Glutamatergic neuron (in vitro differentiated cells): Measurements from ENCODE around the gene MED14. TPM values are rescaled to one million over a fixed set of nuclear protein-coding genes. Genes with fewer than 3 reads are reported as not detected.

Source experiments
- DNase-seq: peaks from one replicate; pipeline ENCODE4 v3.0.0; 2022
- H3K27ac Mint-ChIP-seq: one replicate; pipeline ENCODE4 v1.8.0; 2020; ENCODE audit warnings: mild to moderate bottlenecking, mixed read lengths, inconsistent platforms; ENCODE audit not compliant: unreplicated experiment
- H3K27me3 Mint-ChIP-seq: one replicate; pipeline ENCODE4 v1.8.0; 2020; ENCODE audit warnings: mild to moderate bottlenecking, moderate library complexity, mixed read lengths, inconsistent platforms; ENCODE audit not compliant: unreplicated experiment
- H3K36me3 Mint-ChIP-seq: one replicate; pipeline ENCODE4 v1.8.0; 2020; ENCODE audit warnings: mild to moderate bottlenecking, mixed read lengths, inconsistent platforms; ENCODE audit not compliant: unreplicated experiment
- H3K4me1 Mint-ChIP-seq: one replicate; pipeline ENCODE4 v1.8.0; 2020; ENCODE audit warnings: mild to moderate bottlenecking, low read depth, mixed read lengths, inconsistent platforms; ENCODE audit not compliant: unreplicated experiment
- H3K4me3 Mint-ChIP-seq: one replicate; pipeline ENCODE4 v1.8.0; 2020; ENCODE audit warnings: mild to moderate bottlenecking, mixed read lengths, inconsistent platforms; ENCODE audit not compliant: unreplicated experiment
- H3K9me3 Mint-ChIP-seq: one replicate; pipeline ENCODE4 v1.8.0; 2020; ENCODE audit warnings: mild to moderate bottlenecking, moderate library complexity, mixed read lengths, inconsistent platforms; ENCODE audit not compliant: unreplicated experiment
- total RNA-seq: library from RNA; stranded (reverse); fragmentation: NEBNext Ultra II Directional; extraction: Animal tissue kit (Norgen Biotek cat#: 25700); gene quantifications from one replicate; pipeline ENCODE4 v1.2.1, GENCODE V29; 2021; ENCODE audit not compliant: unreplicated experiment
- TF ChIP-seq, protein P1 (sequence below): fragments of 200-600 bp; sonication (generic); IDR thresholded peaks from one replicate; pipeline ENCODE4 v1.5.0; 2021; ENCODE audit not compliant: partially characterized antibody, unreplicated experiment

The MED14 gene
- total RNA-seq, 1 donor from 2014 or later: 59.8 TPM

DNA sequence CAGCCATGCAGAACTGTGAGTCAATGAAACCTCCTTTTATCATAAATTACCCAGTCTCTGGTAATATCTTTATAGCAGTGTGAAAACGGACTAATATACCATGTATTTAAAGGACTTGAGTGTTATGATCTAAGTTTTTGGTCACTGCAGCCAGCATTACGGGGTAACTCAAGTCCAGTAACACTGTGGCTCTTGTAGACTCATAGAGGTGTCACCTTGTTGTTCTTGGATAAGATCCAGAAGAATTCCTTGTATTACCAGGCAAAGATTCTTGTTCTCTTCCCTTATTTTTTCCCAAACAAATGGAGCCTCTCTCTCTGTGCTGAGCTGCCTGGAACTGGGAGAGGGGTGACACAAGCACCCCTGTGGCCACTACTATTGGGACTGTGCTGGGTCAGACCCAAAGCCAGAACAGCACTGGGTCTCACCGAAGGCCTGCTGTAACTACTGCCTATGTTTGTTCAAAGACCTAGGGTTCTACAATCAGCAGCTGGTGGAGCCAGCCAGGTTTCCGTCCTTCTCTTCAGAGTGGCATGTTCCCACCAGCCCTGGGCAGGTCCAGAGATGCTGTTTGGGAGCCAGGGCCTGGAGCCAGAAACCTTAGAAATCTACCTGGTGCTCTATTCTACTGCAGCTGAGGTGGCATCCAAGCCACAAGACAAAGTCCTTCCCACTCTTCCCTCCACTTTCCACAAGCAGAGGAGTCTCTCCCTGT is 43.7 kb upstream of the MED14 start:
- Mint-ChIP-seq H3K36me3 (no peaks in the 10 kb centered on the region), H3K4me1 (no peaks in the 10 kb centered on the region), H3K4me3 (no peak overlapping the region), H3K27ac (no peak overlapping the region), H3K27me3 (peaks cover 1% of the 10 kb centered on the region), H3K9me3 (peaks cover under 1% of the 10 kb centered on the region)
- TF ChIP-seq, protein P1, sequence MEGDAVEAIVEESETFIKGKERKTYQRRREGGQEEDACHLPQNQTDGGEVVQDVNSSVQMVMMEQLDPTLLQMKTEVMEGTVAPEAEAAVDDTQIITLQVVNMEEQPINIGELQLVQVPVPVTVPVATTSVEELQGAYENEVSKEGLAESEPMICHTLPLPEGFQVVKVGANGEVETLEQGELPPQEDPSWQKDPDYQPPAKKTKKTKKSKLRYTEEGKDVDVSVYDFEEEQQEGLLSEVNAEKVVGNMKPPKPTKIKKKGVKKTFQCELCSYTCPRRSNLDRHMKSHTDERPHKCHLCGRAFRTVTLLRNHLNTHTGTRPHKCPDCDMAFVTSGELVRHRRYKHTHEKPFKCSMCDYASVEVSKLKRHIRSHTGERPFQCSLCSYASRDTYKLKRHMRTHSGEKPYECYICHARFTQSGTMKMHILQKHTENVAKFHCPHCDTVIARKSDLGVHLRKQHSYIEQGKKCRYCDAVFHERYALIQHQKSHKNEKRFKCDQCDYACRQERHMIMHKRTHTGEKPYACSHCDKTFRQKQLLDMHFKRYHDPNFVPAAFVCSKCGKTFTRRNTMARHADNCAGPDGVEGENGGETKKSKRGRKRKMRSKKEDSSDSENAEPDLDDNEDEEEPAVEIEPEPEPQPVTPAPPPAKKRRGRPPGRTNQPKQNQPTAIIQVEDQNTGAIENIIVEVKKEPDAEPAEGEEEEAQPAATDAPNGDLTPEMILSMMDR: no peak
- no peak for DNase-seq

DNA sequence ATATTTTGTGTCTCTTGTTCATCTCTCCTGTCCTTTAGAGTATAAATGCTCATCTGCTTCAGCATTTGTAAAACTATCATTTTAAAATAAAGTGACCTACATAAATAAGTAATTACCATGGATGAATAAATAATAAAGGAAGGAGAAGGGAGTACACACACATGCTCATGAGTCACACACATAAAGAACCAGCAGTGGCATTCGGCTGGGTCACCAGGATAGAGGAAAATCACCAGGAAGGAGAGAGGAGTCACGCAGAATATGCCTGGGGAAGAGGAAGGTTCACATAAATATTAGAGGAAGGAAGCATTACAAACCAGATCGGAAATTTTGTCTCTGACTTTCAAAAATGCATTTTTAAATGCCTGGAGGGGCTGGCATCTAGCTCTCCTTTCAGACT is 38.5 kb upstream of the MED14 start:
- Mint-ChIP-seq H3K4me1 (no peaks in the 10 kb centered on the region), H3K4me3 (no peak overlapping the region), H3K36me3 (no peaks in the 10 kb centered on the region), H3K9me3 (no peaks in the 10 kb centered on the region), H3K27ac (peak overlapping the region; percentile 73), H3K27me3 (peaks cover 1% of the 10 kb centered on the region)
- no peak for DNase-seq
- TF ChIP-seq, protein P1: no peak

DNA sequence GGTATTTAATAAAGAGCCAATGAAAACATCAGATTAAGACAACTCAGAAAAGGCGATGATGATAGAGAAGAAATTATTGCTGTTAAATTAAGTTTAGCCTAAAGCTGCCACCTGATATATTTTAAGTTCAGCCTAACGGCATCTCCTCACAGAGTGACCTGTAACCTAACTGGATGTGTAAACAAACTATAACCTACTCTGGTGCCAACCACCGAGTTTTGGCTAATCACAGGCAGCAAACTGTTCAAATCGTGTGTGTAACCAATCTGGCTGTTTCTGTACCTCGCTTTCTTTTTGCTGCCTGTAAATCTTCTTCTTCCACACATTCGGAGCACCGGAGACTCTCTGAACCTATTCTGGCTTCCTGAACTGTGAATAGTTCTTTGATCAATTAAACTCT is 37.8 kb upstream of the MED14 start:
- H3K4me3 Mint-ChIP-seq: no peak overlapping the region
- DNase-seq: no peak
- no peaks in the 10 kb centered on the region for H3K36me3 Mint-ChIP-seq
- TF ChIP-seq, protein P1: no peak
- H3K27me3 Mint-ChIP-seq: peaks cover 1% of the 10 kb centered on the region
- no peak overlapping the region for H3K27ac Mint-ChIP-seq
- H3K4me1 Mint-ChIP-seq: no peaks in the 10 kb centered on the region
- H3K9me3 Mint-ChIP-seq: no peaks in the 10 kb centered on the region

DNA sequence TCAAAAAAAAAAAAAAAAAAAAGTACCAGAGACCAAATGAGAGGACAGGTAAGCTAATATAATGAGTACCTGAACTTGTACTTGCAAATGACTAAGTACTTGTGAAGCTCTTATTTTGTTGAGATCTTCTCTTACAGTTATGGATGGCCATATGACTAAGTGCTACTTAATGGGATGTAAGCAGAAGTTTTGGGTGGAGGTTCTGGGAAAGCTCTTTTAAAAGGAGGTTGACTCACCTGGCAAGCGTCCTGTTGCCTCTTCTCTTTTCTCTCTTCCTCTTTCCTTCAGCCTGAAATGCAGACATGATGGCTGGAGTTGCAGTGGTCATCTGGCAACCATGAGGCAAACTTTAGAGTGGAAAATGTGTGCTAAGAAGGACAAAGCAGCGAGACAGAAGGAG is 36.9 kb upstream of the MED14 start:
- Mint-ChIP-seq H3K4me1 (no peaks in the 10 kb centered on the region), H3K9me3 (no peaks in the 10 kb centered on the region), H3K27me3 (no peaks in the 10 kb centered on the region), H3K36me3 (no peaks in the 10 kb centered on the region), H3K27ac (no peak overlapping the region), H3K4me3 (no peak overlapping the region)
- DNase-seq: no peak
- TF ChIP-seq, protein P1: no peak

DNA sequence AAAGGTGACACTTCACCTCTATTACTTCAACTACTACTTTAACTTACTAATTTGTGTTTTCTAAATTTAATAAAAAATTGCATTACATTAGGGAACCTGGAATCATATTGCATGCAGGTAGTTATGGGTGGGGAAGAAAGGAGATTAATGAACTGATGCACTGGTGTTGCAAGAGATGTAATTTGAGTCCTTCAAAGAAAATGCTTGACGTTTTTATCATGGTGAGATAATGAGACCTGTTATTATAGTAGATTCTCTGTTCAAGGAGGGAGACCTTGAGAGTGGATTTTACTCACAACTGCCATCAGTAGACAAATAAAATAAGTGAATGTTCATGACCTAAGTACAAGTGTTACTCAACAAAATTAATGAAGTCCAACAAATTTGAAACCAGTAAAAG is 26.4 kb upstream of the MED14 start:
- H3K27me3 Mint-ChIP-seq: no peaks in the 10 kb centered on the region
- TF ChIP-seq, protein P1: no peak

More for the DNA sequence above, 26.4 kb upstream of the MED14 start:
- Mint-ChIP-seq H3K36me3 (no peaks in the 10 kb centered on the region), H3K27ac (no peak overlapping the region), H3K4me1 (no peaks in the 10 kb centered on the region), H3K4me3 (no peak overlapping the region), H3K9me3 (no peaks in the 10 kb centered on the region)
- DNase-seq: no peak
